Lung (tissue), 12 donors: ENCODE measurements around the gene CCDC59. TPM values are rescaled to one million over a fixed set of nuclear protein-coding genes. Genes with fewer than 3 reads are reported as not detected.
"Not testable (repeated sequence)": the region's sequence is repeated elsewhere in the genome, so short reads cannot be mapped to it uniquely, and the experiment has no call there.

Experiments
- ATAC-seq: fragments of 200-7000 bp; cut with Tn5 transposase; one replicate; pipeline ENCODE4 v1.9.1; 2020; ENCODE audit warnings: moderate number of reproducible peaks; ENCODE audit not compliant: insufficient read depth, low FRiP score
- DNase-seq, 3 donors: peaks; one replicate each; pipeline ENCODE4 v3.0.0-alpha.2; 2013 to 2017
- H3K27ac ChIP-seq, 2 donors: one replicate each; pipeline ENCODE4 v1.5.1; 2013; ENCODE audit warnings: mild to moderate bottlenecking in 2 of 2, moderate library complexity in 2 of 2, control low read depth in 1 of 2, inconsistent platforms in 1 of 2, low read depth in 1 of 2, low read length in 1 of 2
- H3K27me3 ChIP-seq, 3 donors: one replicate each; pipeline ENCODE4 v1.5.1; 2013; ENCODE audit warnings: low read length in 2 of 3; ENCODE audit not compliant: control insufficient read depth in 3 of 3, insufficient read depth in 3 of 3
- H3K36me3 ChIP-seq, 4 donors: one replicate each; pipeline ENCODE4 v1.5.1; 2013; ENCODE audit warnings: low read length in 4 of 4, mild to moderate bottlenecking in 1 of 4, moderate library complexity in 1 of 4; ENCODE audit not compliant: control insufficient read depth in 4 of 4, insufficient read depth in 4 of 4
- H3K4me1 ChIP-seq, 5 donors: one replicate each; pipeline ENCODE4 v1.5.1; 2013; ENCODE audit warnings: low read length in 5 of 5, mild to moderate bottlenecking in 2 of 5, moderate library complexity in 1 of 5; ENCODE audit not compliant: control insufficient read depth in 5 of 5, insufficient read depth in 5 of 5
- H3K4me3 ChIP-seq: one replicate; pipeline ENCODE4 v1.5.1; 2013; ENCODE audit warnings: mild to moderate bottlenecking, control low read depth, moderate library complexity
- H3K9ac ChIP-seq, 2 donors: one replicate each; pipeline ENCODE4 v1.5.1; 2013; ENCODE audit warnings: low read length in 2 of 2, control low read depth in 1 of 2; ENCODE audit not compliant: insufficient read depth in 1 of 2
- H3K9me3 ChIP-seq, 4 donors: one replicate each; pipeline ENCODE4 v1.5.1; 2013; ENCODE audit warnings: low read length in 3 of 4, mild to moderate bottlenecking in 1 of 4, moderate library complexity in 1 of 4; ENCODE audit not compliant: control insufficient read depth in 4 of 4, insufficient read depth in 3 of 4
- WGBS, 2 donors: extraction: QIAGEN DNeasy Blood & Tissue Kit; methylation state at CpG; one replicate each; pipeline ENCODE4 v1.1.7; 2013; 5-methylcytosine and 5-hydroxymethylcytosine counted together
- polyA plus RNA-seq, 2 donors: library from polyadenylated mRNA; stranded (reverse); fragments of 200-250 nt; gene quantifications; one replicate each; pipeline ENCODE4 v1.2.1, GENCODE V29; 2013
- total RNA-seq, 2 donors: library from RNA; depleted of rRNA in 1 of 2; stranded (reverse); fragments of >200 nt in 1 of 2; gene quantifications; one replicate each; pipeline ENCODE4 v1.2.1, GENCODE V29; 2014 to 2021
- TF ChIP-seq, protein P1 (sequence below): IDR thresholded peaks from 2 replicates; pipeline ENCODE4 v1.5.1; 2012; ENCODE audit warnings: mild to moderate bottlenecking; ENCODE audit errors: control extremely low read depth, extremely low read depth
- donor health status: control.
- donor health status: control.
- donor health status: Bipolar disorder and iron deficiency.
- donor health status: healthy.
- donor health status: DM: yes; HTN: yes; CAD: no.

CCDC59 gene
- total and polyA plus RNA-seq, 4 donors = 28.6 to 60.6 (median 40.6) TPM

DNA sequence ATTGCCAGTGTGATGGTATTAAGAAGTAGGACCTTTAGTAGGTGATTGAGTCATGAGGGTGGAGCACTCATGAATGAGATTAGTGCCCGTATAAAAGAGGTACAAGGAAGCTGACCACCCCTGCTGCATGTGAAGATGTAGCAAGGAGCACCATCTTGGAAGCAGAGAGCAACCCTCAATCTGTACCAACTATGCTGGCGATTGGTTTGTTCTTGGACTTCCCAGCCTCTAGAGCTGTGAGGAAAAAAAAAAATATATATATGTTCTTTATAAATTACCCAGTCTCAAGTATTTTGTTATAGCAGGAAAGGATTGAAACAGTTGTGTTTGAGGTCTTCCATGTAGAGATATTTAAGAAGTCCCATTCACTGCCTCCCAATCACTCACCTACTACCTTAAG is 17.0 kb upstream of the CCDC59 start:
- Histone ChIP-seq H3K27me3 (no peaks in the 10 kb centered on the region), H3K4me1 (no peaks in the 10 kb centered on the region), H3K36me3 (peaks cover 0 to 5% (median 3%) of the 10 kb centered on the region in 4 donors), H3K9ac (no peak overlapping the region), H3K4me3 (no peak overlapping the region), H3K9me3 (peaks cover 0 to 6% (median 2%) of the 10 kb centered on the region in 4 donors), H3K27ac (no peak overlapping the region)
- TF ChIP-seq, protein P1, sequence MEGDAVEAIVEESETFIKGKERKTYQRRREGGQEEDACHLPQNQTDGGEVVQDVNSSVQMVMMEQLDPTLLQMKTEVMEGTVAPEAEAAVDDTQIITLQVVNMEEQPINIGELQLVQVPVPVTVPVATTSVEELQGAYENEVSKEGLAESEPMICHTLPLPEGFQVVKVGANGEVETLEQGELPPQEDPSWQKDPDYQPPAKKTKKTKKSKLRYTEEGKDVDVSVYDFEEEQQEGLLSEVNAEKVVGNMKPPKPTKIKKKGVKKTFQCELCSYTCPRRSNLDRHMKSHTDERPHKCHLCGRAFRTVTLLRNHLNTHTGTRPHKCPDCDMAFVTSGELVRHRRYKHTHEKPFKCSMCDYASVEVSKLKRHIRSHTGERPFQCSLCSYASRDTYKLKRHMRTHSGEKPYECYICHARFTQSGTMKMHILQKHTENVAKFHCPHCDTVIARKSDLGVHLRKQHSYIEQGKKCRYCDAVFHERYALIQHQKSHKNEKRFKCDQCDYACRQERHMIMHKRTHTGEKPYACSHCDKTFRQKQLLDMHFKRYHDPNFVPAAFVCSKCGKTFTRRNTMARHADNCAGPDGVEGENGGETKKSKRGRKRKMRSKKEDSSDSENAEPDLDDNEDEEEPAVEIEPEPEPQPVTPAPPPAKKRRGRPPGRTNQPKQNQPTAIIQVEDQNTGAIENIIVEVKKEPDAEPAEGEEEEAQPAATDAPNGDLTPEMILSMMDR = no peak
- no peak for ATAC-seq
- no peak for DNase-seq
- WGBS, 2 donors = 96 to 98% methylated on average over 2 of the region's 2 CpGs

DNA sequence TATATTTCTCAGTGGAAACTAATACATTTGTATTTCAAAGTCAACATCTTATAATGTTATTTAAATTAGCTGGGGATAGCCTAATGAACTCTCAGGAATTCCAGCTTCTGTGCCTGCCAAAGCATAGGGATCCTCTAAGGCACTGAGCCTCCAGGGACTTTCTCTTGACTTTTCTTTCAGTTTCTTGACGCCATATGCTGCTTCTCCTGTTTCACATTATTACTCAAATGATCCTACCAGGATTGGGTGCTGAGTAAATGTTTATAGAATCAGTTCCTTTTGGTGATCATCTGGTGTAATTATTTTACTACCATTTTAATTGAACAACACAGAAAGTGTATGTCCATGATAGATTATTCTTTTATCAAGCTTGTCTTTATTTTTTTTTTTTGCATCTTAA is 8.0 kb upstream of the CCDC59 start:
- peaks cover 0 to 2% (median 0%) of the 10 kb centered on the region in 4 donors for H3K36me3 ChIP-seq
- H3K9me3 ChIP-seq = no peaks in the 10 kb centered on the region
- no peak overlapping the region for H3K27ac ChIP-seq
- no peak overlapping the region for H3K4me3 ChIP-seq
- 70 to 82% methylated on average over 1 of the region's 1 CpG for WGBS, 2 donors
- peaks cover 0 to 28% (median 13%) of the 10 kb centered on the region in 5 donors for H3K4me1 ChIP-seq
- H3K27me3 ChIP-seq = no peaks in the 10 kb centered on the region
- no peak overlapping the region for H3K9ac ChIP-seq
- peak; percentile 23 to 94 (median 93) for DNase-seq
- ATAC-seq = no peak
- TF ChIP-seq, protein P1 = no peak

DNA sequence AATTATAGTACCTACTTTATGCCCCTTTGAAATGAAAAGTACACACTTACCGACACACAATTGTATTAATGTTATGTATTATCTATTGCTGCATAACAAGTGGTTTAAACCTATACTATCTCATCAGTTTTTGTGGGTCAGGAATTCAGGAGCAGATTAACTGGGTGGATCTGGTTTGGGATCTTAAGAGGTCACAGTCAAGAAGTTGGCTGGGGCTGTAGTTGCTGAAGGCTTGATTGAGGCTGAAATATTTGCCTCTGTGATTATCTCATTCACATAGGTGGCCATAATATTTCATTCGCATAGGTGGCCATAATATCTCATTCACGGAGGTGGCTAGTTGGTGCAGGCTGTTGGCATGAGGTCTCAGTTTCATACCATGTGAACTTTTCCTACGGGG is 5.8 kb upstream of the CCDC59 start:
- Histone ChIP-seq H3K9ac (no peak overlapping the region), H3K27ac (no peak overlapping the region), H3K27me3 (no peaks in the 10 kb centered on the region), H3K4me1 (peaks cover 0 to 44% (median 17%) of the 10 kb centered on the region in 5 donors), H3K9me3 (no peaks in the 10 kb centered on the region), H3K36me3 (peaks cover 0 to 2% (median 0%) of the 10 kb centered on the region in 4 donors), H3K4me3 (no peak overlapping the region)
- TF ChIP-seq, protein P1 = no peak
- WGBS, 2 donors = 89 to 95% methylated on average over 4 of the region's 4 CpGs
- DNase-seq (no peak), ATAC-seq (no peak)

DNA sequence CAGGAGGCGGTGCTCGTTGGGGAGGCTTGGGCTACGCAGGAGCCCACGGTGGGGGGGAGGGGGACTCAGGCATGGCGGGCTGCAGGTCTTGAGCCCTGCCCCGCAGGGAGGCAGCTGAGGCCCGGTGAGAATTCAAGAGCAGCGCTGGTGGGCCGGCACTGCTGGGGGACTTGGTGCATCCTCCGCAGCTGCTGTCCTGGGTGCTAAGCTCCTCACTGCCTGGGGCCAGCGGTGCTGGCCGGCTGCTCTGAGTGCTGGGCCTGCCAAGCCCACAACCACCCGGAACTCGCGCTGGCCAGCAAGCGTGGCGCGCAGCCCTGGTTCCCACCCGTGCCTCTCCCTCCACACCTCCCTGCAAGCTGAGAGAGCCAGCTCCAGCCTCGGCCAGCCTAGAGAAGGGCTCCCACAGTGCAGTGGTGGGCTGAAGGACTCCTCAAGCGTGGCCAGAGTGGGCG is 3.3 kb upstream of the CCDC59 start:
- TF ChIP-seq, protein P1 = no peak
- DNase-seq = no peak
- peaks cover 0 to 8% (median 1%) of the 10 kb centered on the region in 4 donors for H3K36me3 ChIP-seq
- H3K27me3 ChIP-seq = no peaks in the 10 kb centered on the region
- ATAC-seq = no peak
- no peak overlapping the region for H3K9ac ChIP-seq
- peaks cover 0 to 39% (median 8%) of the 10 kb centered on the region in 5 donors for H3K4me1 ChIP-seq
- no peak overlapping the region for H3K27ac ChIP-seq
- WGBS, 2 donors = 87 to 92% methylated on average over 22 of the region's 22 CpGs
- no peak overlapping the region for H3K4me3 ChIP-seq
- no peaks in the 10 kb centered on the region for H3K9me3 ChIP-seq

DNA sequence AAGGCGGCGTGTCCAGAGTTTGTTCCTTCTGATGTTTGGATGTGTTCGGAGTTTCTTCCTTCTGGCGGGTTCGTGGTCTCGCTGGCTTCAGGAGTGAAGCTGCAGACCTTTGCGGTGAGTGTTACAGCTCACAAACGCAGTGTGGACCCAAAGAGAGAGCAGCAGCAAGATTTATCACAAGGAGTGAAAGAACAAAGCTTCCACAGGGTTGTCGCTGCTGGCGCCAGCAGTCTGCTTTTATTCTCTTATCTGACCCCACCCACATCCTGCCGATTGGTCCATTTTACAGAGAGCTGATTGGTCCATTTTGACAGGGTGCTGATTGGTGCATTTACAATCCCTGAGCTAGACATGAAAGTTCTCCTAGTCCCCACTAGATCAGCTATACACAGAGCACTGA is 2.6 kb upstream of the CCDC59 start:
- not testable (repeated sequence) for H3K4me3 ChIP-seq, H3K9ac ChIP-seq, H3K27me3 ChIP-seq, DNase-seq, ATAC-seq, H3K9me3 ChIP-seq, H3K27ac ChIP-seq
- 99 to 100% methylated on average over 11 of the region's 11 CpGs for WGBS, 2 donors
- H3K4me1 ChIP-seq = peaks cover 0 to 39% (median 8%) of the 10 kb centered on the region in 5 donors
- peaks cover 0 to 10% (median 6%) of the 10 kb centered on the region in 4 donors for H3K36me3 ChIP-seq
